SK-N-SH treated with all-trans-retinoic acid at 6 μM for 48 hours (cell line): ENCODE data around the gene MB21D2.

ENCODE experiments used
- ATAC-seq: fragments of 200-7000 bp; cut with Tn5 transposase; 3 replicates; pipeline ENCODE4 v1.9.1; 2020; ENCODE audit warnings: mild to moderate bottlenecking, moderate library complexity
- ARNTL ChIP-seq: fragments of 450-650 bp; formaldehyde crosslinking; IDR thresholded peaks from 2 replicates; pipeline ENCODE4 v1.5.0; 2020; ENCODE audit warnings: low read depth, mild to moderate bottlenecking, moderate library complexity, borderline replicate concordance
- BACH2 ChIP-seq: fragments of 250-450 bp; sonication (Bioruptor Pico); IDR thresholded peaks from 2 replicates; pipeline ENCODE4 v1.9.0; 2021; ENCODE audit warnings: mild to moderate bottlenecking, borderline replicate concordance
- CREB5 ChIP-seq: fragments of 250-450 bp; sonication (Bioruptor Pico); IDR thresholded peaks from 2 replicates; pipeline ENCODE4 v1.5.1; 2020; ENCODE audit warnings: low read depth, mild to moderate bottlenecking, moderate library complexity
- CSDC2 ChIP-seq: fragments of 250-450 bp; sonication (Bioruptor Pico); IDR thresholded peaks from 2 replicates; pipeline ENCODE4 v1.5.0; 2020; ENCODE audit warnings: mild to moderate bottlenecking, moderate library complexity
- CSRNP3 ChIP-seq: fragments of 250-450 bp; sonication (Bioruptor Pico); IDR thresholded peaks from 2 replicates; pipeline ENCODE4 v1.5.1; 2021; ENCODE audit warnings: mild to moderate bottlenecking, moderate library complexity
- GLIS3 ChIP-seq: fragments of 250-450 bp; sonication (Bioruptor Pico); IDR thresholded peaks from 2 replicates; pipeline ENCODE4 v1.5.0; 2020; ENCODE audit warnings: mild to moderate bottlenecking, moderate library complexity
- ISL1 ChIP-seq: fragments of 250-450 bp; sonication (Bioruptor Pico); IDR thresholded peaks from 2 replicates; pipeline ENCODE4 v2.1.2; 2022; ENCODE audit warnings: mild to moderate bottlenecking, moderate library complexity
- OSR1 ChIP-seq: fragments of 250-450 bp; sonication (Bioruptor Pico); IDR thresholded peaks from 2 replicates; pipeline ENCODE4 v1.8.0; 2022; ENCODE audit warnings: moderate library complexity, mild to moderate bottlenecking, inconsistent platforms
- POU6F1 ChIP-seq: fragments of 250-450 bp; sonication (Bioruptor Pico); IDR thresholded peaks from 2 replicates; pipeline ENCODE4 v1.8.0; 2021; ENCODE audit warnings: low read depth, mild to moderate bottlenecking, moderate library complexity, borderline replicate concordance
- PPARA ChIP-seq: fragments of 250-450 bp; sonication (Bioruptor Pico); IDR thresholded peaks from 2 replicates; pipeline ENCODE4 v1.5.0; 2020; ENCODE audit warnings: mild to moderate bottlenecking, borderline replicate concordance
- RARB ChIP-seq: fragments of 250-450 bp; sonication (Bioruptor Pico); IDR thresholded peaks from 2 replicates; pipeline ENCODE4 v1.8.0; 2021; ENCODE audit warnings: mild to moderate bottlenecking, moderate library complexity
- TSHZ2 ChIP-seq: fragments of 250-450 bp; sonication (Bioruptor Pico); IDR thresholded peaks from 2 replicates; pipeline ENCODE4 v1.5.0; 2020; ENCODE audit warnings: mild to moderate bottlenecking, moderate library complexity
- ZC3H10 ChIP-seq: fragments of 250-450 bp; sonication (Bioruptor Pico); IDR thresholded peaks from 2 replicates; pipeline ENCODE4 v1.5.1; 2021; ENCODE audit warnings: mild to moderate bottlenecking, moderate library complexity
- ZFP3 ChIP-seq: fragments of 250-450 bp; sonication (Bioruptor Pico); IDR thresholded peaks from 2 replicates; pipeline ENCODE4 v1.5.0; 2020; ENCODE audit warnings: mild to moderate bottlenecking, moderate library complexity
- ZFP30 ChIP-seq: fragments of 450-650 bp; formaldehyde crosslinking; IDR thresholded peaks from 2 replicates; pipeline ENCODE4 v1.5.0; 2022; ENCODE audit warnings: mild to moderate bottlenecking, moderate library complexity
- ZNF565 ChIP-seq: fragments of 450-650 bp; formaldehyde crosslinking; conservative IDR thresholded peaks from 2 replicates; pipeline ENCODE4 v1.5.0; 2020; ENCODE audit warnings: low read depth, mild to moderate bottlenecking, moderate library complexity
- ZNF70 ChIP-seq: fragments of 450-650 bp; formaldehyde crosslinking; IDR thresholded peaks from 2 replicates; pipeline ENCODE4 v1.5.0; 2020; ENCODE audit warnings: mild to moderate bottlenecking, moderate library complexity
- ZNF8 ChIP-seq: fragments of 450-650 bp; formaldehyde crosslinking; IDR thresholded peaks from 2 replicates; pipeline ENCODE4 v1.5.0; 2020; ENCODE audit warnings: mild to moderate bottlenecking, moderate library complexity

The MB21D2 gene

GRCh38 chr3:192889679-192890078 is 28.0 kb downstream of the MB21D2 start:
- ATAC-seq: no peak
- TF ChIP-seq ZNF70 (CRISPR knock-in tag) (no peak), BACH2 (no peak), POU6F1 (no peak), CSDC2 (CRISPR knock-in tag) (no peak), CREB5 (no peak), ZNF565 (no peak), PPARA (CRISPR knock-in tag) (no peak), ZFP30 (CRISPR knock-in tag) (no peak), TSHZ2 (CRISPR knock-in tag) (no peak), ZC3H10 (CRISPR knock-in tag) (no peak), CSRNP3 (no peak), ISL1 (CRISPR knock-in tag) (no peak), RARB (CRISPR knock-in tag) (no peak)

- TF ChIP-seq ARNTL (no peak), ZNF8 (CRISPR knock-in tag) (no peak), BACH2 (no peak), CSDC2 (CRISPR knock-in tag) (no peak), RARB (CRISPR knock-in tag) (no peak), ISL1 (CRISPR knock-in tag) (peak; percentile 36; the same call in 1 of the 2 replicates), CREB5 (no peak)
Observed at GRCh38 chr3:192888190-192888589, 29.5 kb downstream of the MB21D2 start.

GRCh38 chr3:192887701-192888100 is 30.0 kb downstream of the MB21D2 start:
- TF ChIP-seq ZNF565 (no peak), GLIS3 (no peak), ZNF8 (CRISPR knock-in tag) (no peak), TSHZ2 (CRISPR knock-in tag) (no peak), ARNTL (no peak), OSR1 (CRISPR knock-in tag) (no peak), ZFP3 (CRISPR knock-in tag) (0 out of 2 replicates have a peak, but pooled peaks have one; percentile 5)
- ATAC-seq: no peak

More at GRCh38 chr3:192888190-192888589, 29.5 kb downstream of the MB21D2 start:
- ATAC-seq: peak; percentile 7
